GM21390 (cell line): ENCODE results near the gene USP8.
"Not testable (repeated sequence)": the region's sequence is repeated elsewhere in the genome, so short reads cannot be mapped to it uniquely, and the experiment has no call there.

Experiments used
- ATAC-seq: cut with Tn5 transposase; IDR thresholded peaks from one replicate; pipeline ENCODE4 v1.9.1; 2021; ENCODE audit not compliant: unreplicated experiment

USP8 gene

GRCh38 chr15:50438251-50438650, 14.0 kb downstream of the USP8 start:
- no peak for ATAC-seq

GRCh38 chr15:50440932-50441331, 16.7 kb downstream of the USP8 start:
- ATAC-seq = no peak

DNA sequence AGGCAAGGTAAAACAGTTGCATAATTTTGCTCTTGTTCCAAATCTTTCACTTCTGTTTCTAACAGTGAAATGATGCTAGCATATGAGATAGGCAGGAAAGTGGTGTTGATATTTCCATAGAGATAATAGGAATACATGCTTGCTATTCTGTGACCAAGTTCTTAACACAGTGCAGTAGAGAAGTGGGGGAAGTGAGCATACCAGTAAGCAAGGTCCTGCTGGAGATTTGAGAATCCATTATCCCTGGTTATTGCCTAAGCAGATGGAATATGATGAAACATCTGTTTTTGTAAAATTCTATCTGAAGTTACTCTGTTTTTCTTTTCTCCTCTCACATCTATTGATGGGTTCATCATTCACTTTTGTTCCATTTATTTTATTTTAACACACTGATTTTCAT, 28.7 kb downstream of the USP8 start:
- no peak for ATAC-seq

DNA sequence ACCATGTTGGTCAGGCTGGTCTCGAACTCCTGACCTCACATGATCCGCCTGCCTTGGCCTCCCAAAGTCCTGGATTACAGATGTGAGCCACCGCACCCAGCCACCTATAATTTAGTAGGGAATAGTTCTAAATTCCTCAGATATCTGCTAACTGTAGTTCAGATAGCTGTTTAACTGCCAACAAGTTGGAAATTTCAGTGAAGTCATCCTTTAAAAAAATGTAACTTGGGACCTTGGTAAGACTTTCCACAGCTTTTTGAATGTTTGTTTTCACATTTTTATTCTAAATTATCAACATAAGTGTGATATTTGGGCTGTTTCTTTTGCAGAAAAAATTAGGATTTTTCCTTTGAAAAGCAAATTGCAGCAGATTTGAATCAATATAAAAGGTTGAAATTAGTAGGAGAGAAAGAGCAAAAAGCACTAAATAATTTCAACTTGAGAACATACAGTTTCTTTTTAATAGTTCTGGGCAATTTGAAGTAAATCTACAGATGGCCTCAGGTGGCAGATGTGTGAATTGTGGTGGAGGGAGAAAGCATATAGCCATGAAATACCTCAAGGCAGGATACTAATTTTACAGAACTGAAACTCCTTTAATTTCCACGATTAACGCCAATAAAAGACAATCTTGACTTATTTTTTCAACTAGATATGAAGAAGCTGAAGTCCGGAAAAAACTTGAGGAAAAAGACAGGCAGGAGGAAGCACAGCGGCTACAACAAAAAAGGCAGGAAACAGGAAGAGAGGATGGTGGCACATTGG, 34.3 kb downstream of the USP8 start:
- ATAC-seq = no peak

DNA sequence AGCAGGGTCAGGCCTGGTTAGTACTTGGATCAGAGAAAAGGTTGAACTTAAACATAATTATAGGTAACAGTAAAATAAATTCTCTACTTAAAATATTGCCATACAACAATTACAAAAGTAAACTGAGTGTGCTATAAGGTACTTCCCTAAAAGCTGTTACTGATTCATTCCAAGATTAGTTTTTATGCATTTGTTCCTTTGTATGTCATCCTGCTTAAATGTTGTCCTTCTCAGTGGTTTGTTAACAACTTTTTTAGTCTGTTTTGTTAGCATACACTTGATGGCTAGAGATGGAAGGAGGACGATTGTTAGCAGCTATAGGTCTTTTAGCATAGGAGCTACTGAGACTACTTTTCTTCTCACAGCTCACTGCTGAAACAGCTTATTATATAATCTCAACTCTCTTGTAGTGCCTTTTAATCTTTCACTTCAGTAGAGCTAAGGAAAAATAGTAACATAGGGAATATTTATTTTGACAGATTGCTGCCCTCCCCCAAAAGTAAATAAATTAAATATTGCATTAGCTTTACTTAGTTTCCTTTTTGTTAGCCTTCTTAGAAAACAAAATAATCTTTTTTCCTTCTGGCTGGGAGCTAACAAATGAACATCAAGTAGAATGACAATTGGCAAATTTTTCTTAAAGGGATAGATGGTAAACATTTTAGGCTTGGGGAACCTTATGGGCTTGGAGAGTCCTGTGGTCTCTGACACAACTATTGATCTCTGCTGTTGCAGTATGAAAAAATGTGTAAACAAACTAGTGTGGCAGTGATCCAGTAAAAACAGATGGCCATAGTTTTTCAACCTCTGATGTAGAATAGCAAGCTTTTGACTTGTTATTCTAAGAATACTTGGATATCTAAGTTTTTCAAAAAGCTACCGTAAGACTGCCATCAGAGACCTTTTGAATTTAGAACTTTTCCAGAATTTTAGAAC, 39.5 kb downstream of the USP8 start:
- ATAC-seq = no peak

DNA sequence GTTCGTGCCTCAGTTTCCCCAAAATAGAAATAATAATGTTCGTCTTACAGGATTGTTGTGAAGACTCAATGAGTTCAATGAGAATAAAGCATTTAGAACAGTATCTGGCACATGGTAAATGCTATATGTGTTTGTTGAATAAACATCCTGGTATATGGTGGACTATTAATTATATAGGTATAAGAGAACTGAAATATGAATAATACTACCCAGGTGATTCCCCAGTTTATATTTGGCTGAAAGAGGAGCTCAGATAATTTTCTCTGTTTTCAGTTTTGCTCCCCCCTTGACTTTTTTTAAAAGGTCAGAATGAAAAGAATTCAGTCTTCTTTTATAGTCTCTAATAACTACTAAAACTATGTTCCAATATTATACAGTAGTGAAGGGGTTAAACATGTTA, 46.9 kb downstream of the USP8 start:
- no peak for ATAC-seq

DNA sequence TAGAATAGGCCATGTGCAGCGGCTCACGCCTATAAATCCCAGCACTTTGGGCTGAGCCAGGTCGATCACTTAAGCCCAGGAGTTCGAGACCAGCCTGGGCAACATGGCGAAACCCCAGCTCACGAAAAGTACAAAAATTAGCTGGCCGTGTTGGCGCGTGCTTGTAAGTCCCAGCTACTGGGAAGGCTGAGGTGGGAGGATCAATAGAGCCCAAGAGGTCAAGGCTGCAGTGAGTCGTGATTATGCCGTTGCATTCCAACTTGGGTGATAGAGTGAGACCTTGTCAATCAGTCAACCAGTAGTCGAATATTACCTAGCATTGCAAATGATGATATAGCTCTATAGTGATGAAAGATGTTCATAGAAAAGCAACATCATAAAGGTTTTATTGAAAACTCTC, 51.9 kb downstream of the USP8 start:
- no peak for ATAC-seq

GRCh38 chr15:50484781-50485180, 60.6 kb downstream of the USP8 start:
- ATAC-seq = peak; percentile 70

DNA sequence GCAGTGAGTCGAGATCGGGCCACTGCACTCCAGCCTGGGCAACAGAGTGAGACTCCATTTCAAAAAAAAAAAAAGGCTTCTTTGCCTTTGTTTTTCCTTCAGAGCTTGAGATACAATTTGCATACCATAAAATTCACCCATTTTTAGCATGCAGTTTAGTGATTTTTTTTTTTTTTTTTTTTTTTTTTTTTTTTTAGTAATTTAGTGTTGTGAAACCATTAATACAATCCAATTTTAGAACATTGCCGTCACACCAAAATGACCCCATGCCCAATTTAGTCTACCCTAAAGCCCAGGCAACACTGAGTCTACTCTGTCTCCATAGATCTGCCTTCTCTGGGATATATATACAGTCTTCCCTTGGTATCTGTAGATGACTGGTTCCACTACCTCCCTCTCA, 61.2 kb downstream of the USP8 start:
- no peak for ATAC-seq

DNA sequence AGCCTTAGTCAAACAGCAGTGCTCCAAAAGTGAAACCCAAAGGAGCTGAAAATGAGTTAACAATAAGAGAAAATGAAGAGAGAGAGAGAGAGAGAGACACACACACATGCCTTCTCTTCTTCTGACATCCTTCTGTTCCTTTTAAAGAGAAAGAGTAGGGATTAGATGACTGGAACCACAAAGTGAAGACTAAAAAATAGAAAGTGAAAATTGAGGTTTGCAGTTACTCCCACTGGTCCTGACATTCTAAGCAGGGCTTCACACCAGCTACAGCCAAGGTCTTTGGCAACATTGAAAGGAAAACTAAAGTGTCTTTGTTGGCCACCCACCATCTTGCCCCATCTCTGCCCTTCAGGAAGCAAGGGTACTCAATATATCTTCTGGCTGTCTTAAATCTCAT, 63.1 kb downstream of the USP8 start:
- ATAC-seq = no peak

GRCh38 chr15:50493625-50494024, 69.4 kb downstream of the USP8 start:
- no peak for ATAC-seq

DNA sequence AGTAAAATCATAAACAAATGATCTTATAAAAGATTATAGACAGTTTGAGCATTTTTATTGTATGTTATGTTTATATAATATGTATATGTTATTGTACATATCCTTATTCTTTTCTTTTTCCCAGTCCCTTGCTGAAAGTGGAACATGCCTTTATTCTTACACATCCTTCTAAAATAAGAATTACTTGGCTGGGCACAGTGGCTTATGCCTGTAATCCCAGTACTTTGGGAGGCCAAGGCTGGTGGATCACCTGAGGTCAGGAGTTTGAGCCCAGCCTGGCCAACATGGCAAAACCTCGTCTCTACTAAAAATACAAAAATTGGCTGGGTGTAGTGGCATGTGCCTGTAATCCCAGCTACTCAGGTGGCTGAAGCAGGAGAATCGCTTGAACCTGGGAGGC, 70.3 kb downstream of the USP8 start:
- ATAC-seq = not testable (repeated sequence)

- no peak for ATAC-seq
These were observed 72.5 kb downstream of the USP8 start for GRCh38 chr15:50496692-50497091.

DNA sequence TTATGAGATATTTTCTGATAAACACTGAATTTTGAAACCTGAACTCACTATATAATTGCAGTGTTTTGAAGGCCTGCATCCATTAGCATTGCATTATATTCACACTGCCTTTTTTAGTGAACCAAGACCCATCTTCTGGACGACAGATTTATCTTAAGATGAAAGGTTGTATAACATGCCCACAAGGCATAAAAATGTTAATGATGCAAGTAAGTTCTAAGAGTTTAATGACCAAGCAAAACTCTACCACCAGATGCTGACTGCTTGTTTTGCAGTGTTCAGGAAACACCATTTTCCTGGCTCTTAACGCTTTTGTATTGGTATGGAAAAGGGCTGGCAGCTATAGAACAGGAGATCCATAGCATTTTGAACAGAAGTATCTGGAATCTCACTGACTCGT, 76.1 kb downstream of the USP8 start:
- ATAC-seq = no peak

GRCh38 chr15:50501815-50502214, 77.6 kb downstream of the USP8 start:
- no peak for ATAC-seq

GRCh38 chr15:50503144-50503543, 78.9 kb downstream of the USP8 start:
- ATAC-seq = no peak

GRCh38 chr15:50505656-50506055, 81.5 kb downstream of the USP8 start:
- ATAC-seq = not testable (repeated sequence)

DNA sequence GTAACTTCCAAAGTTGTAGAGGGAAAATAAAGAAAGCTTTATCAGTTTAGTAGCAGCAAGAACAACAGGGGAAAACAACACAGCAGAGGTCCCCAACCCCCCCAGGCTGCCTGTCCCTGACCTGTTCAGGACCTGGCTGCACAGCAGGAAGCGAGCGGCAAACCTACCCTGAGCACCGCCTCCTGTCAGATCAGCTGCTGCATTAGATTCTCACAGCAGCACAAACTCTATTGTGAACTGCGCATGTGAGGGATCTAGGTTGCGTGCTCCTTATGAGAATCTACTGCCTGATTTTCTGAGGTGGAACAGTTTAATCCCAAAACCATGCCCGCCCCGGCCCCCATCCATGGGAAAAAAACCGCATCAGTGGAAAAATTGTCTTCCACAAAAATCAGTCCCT, 81.9 kb downstream of the USP8 start:
- ATAC-seq = no peak

DNA sequence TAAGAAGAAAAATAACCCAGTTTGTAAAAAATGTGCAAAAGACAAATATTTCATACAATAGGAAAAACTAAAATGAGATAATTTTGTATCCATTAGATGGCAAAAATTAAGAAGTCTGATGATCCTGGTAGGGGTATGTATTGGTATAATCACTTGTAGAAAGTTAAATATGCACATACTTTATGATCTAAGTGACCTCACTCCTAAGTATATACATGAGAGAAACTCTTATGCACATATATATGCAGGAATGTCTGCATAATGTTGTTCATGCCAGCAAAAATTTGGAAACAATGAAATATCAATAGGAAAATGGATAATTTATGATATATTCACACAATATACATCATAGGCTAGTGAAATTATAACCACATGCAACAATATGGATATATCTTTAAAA, 88.8 kb downstream of the USP8 start:
- ATAC-seq = no peak

DNA sequence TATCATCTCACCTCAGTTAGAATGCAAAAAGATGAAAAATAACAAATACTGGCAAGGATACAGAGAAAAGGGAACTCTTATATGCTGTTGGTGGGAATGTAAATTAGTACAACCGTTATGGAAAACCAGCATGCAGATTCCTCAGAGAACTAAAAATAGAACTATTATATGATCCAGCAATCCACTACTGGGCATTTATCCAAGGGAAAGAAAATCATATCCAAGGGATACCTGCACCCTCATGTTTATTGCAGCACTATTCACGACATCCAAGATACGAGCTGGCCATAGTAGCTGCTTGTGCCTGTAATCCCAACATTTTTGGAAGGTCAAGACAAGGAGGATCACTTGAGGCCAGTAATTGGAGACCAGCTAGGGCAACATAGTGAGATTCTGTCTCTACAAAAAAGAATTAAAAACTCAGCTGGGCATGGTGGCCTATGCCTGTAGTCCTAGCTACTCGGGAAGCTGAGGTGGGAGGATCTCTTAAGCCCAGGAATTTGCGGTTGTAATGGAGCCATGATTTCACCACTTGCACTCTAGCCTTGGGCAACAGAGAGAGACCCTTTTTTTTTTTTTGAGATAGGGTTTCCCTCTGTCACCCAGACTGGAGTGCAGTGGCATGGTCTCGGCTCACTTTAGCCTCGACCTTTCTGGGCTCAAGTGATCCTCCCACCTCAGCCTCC, 95.7 kb downstream of the USP8 start:
- no peak for ATAC-seq

GRCh38 chr15:50523851-50524251, 99.6 kb downstream of the USP8 start:
- ATAC-seq = no peak

- ATAC-seq = no peak
These were observed 107.0 kb downstream of the USP8 start for GRCh38 chr15:50531163-50531562.
